HepG2 (cell line): ENCODE measurements around the gene MYO3B. TPM values are rescaled to one million over a fixed set of nuclear protein-coding genes. Genes with fewer than 3 reads are reported as not detected.
A peak's percentile ranks its signal among the peaks of the same experiment; 100 is the strongest.

Experiments used
- ATAC-seq: fragments of 200-7000 bp; cut with Tn5 transposase; 3 replicates; pipeline ENCODE4 v1.9.1; 2020; ENCODE audit warnings: mild to moderate bottlenecking, moderate library complexity
- BruUV-seq: library from RNA; stranded (reverse); fragments of 400-500 nt; replicated peaks from 2 replicates; lab custom pipeline; 2021; lab: Mats Ljungman, UMichigan
- CTCF ChIA-PET: fragments of 300-600 bp; formaldehyde crosslinking; extraction: SDS; loops from one replicate; lab custom pipeline; 2021; ENCODE audit warnings: low total read pairs, inconsistent platforms, low intra/inter-chr PET ratio; lab: Yijun Ruan, JAX
- POLR2A ChIA-PET: fragments of 350-600 bp; sonication (Branson Sonifier 250); formaldehyde crosslinking; loops from one replicate; lab custom pipeline; 2020; ENCODE audit warnings: antibody characterized with exemption, inconsistent platforms; lab: Yijun Ruan, JAX
- DNase-seq: peaks from one replicate; pipeline ENCODE4 v3.0.0-alpha.2; 2015; ENCODE audit warnings: low spot score
- FAIRE-seq: peaks from 3 replicates; lab custom pipeline; 2011; peaks lifted over from hg19 to GRCh38; lab: Jason Lieb, UNC
- H2AFZ ChIP-seq: one replicate; pipeline ENCODE4 v1.6.1; 2011; ENCODE audit warnings: low read length, inconsistent platforms
- H3K27ac ChIP-seq: fragments of 300-600 bp; 3 replicates; pipeline ENCODE4 v1.8.0; 2011; ENCODE audit warnings: mixed run types, mild to moderate bottlenecking, mixed read lengths, low read length, inconsistent platforms; ENCODE audit not compliant: insufficient read depth; ENCODE audit errors: extremely low read length
- H3K27me3 ChIP-seq, 2 experiments: fragments of 200-600 bp in 1 of 2; 2 replicates in 1 of 2; 3 replicates in 1 of 2; pipeline versions ENCODE4 v1.6.0 to v1.8.0; 2011; ENCODE audit warnings: low read length in 2 of 2, mild to moderate bottlenecking in 2 of 2, moderate library complexity in 2 of 2, inconsistent platforms in 1 of 2; ENCODE audit not compliant: insufficient read depth in 2 of 2, control insufficient read depth in 1 of 2
- H3K36me3 ChIP-seq, 2 experiments: fragments of 200-600 bp in 1 of 2; replicated peaks in 1 of 2; 2 replicates in 1 of 2; 3 replicates in 1 of 2; pipeline versions ENCODE4 v1.5.1 to v1.8.0; 2011; ENCODE audit warnings: low read length in 2 of 2, inconsistent platforms in 1 of 2; ENCODE audit not compliant: insufficient read depth in 2 of 2, control insufficient read depth in 1 of 2
- H3K4me1 ChIP-seq: 2 replicates; pipeline ENCODE4 v1.5.1; 2012; ENCODE audit warnings: low read length, inconsistent platforms; ENCODE audit not compliant: insufficient read depth
- H3K4me2 ChIP-seq: 2 replicates; pipeline ENCODE4 v1.6.0; 2011; ENCODE audit warnings: low read depth, low read length, inconsistent platforms
- H3K4me3 ChIP-seq, 3 experiments: fragments of 200-600 bp in 1 of 3; sonication (generic), shearing (Covaris generic) in 1 of 3; replicated peaks in 1 of 3; 2 replicates each; pipeline ENCODE4 v1.5.1; 2011 to 2016; ENCODE audit warnings: low read length in 3 of 3, inconsistent platforms in 2 of 3, low read depth in 2 of 3, mild to moderate bottlenecking in 2 of 3, control low read depth in 1 of 3, mixed read lengths in 1 of 3; ENCODE audit not compliant: insufficient read depth in 1 of 3
- H3K79me2 ChIP-seq: one replicate; pipeline ENCODE4 v1.6.1; 2011; ENCODE audit warnings: low read length, inconsistent platforms; ENCODE audit not compliant: insufficient read depth
- H3K9ac ChIP-seq: 2 replicates; pipeline ENCODE4 v1.6.0; 2011; ENCODE audit warnings: mild to moderate bottlenecking, low read depth, low read length, inconsistent platforms; ENCODE audit not compliant: insufficient read depth
- H3K9me3 ChIP-seq: 2 replicates; pipeline ENCODE4 v1.5.1; 2012; ENCODE audit warnings: mild to moderate bottlenecking, low read length
- H4K20me1 ChIP-seq: 2 replicates; pipeline ENCODE4 v1.6.0; 2011; ENCODE audit warnings: inconsistent platforms, mild to moderate bottlenecking, low read length, moderate library complexity; ENCODE audit not compliant: insufficient read depth
- ATF1 ChIP-seq: IDR thresholded peaks from 2 replicates; pipeline ENCODE4 v1.6.1; 2016; ENCODE audit warnings: mild to moderate bottlenecking, control low read depth
- BRD4 ChIP-seq: sonication (generic); formaldehyde crosslinking; IDR thresholded peaks from 2 replicates; pipeline ENCODE4 v1.4.0; 2020; ENCODE audit warnings: missing genetic modification reagents
- CEBPB ChIP-seq: IDR thresholded peaks from 2 replicates; pipeline ENCODE4 v1.6.1; 2011; ENCODE audit warnings: low read depth, low read length, improper control_type of control experiment, borderline replicate concordance
- ELF4 ChIP-seq: sonication (generic); formaldehyde crosslinking; IDR thresholded peaks from 2 replicates; pipeline ENCODE4 v1.5.0; 2020; ENCODE audit warnings: missing genetic modification reagents, mild to moderate bottlenecking, moderate library complexity, borderline replicate concordance
- MAFK ChIP-seq, 2 experiments: IDR thresholded peaks in 1 of 2; conservative IDR thresholded peaks in 1 of 2; 2 replicates each; pipeline ENCODE4 v1.6.1; 2011; ENCODE audit warnings: improper control_type of control experiment in 2 of 2, low read length in 2 of 2
- RBM22 ChIP-seq: fragments of 200-400 bp; formaldehyde crosslinking; optimal IDR thresholded peaks from 2 replicates; pipeline ENCODE3; 2017; ENCODE audit warnings: mild to moderate bottlenecking, low read length, moderate library complexity
- STAG1 ChIP-seq: sonication (generic); formaldehyde crosslinking; IDR thresholded peaks from 2 replicates; pipeline ENCODE4 v1.4.0; 2020; ENCODE audit warnings: missing genetic modification reagents
- TEAD2 ChIP-seq: sonication (generic); formaldehyde crosslinking; IDR thresholded peaks from 2 replicates; pipeline ENCODE4 v1.9.0; 2021; ENCODE audit warnings: missing genetic modification reagents
- ZNF44 ChIP-seq: sonication (generic); formaldehyde crosslinking; IDR thresholded peaks from 2 replicates; pipeline ENCODE4 v1.5.1; 2020; ENCODE audit warnings: mild to moderate bottlenecking, missing genetic modification reagents
- WGBS: methylation state at CpG from one replicate; pipeline ENCODE4 v1.1.6; 2017; ENCODE audit warnings: low lambda C conversion rate; 5-methylcytosine and 5-hydroxymethylcytosine counted together
- in situ Hi-C: cut with HindIII; loops from 2 replicates; pipeline ENCODE4 v1.10.0; 2017; ENCODE audit warnings: low pct_unique_long_range_greater_than_20kb; ENCODE audit not compliant: extremely low pct_ligation_motif_present
- intact Hi-C: fragments of 100-400 bp; cut with micrococcal nuclease; formaldehyde crosslinking; loops from one replicate; pipeline ENCODE4 v1.10.0; 2022; ENCODE audit not compliant: unreplicated experiment
- polyA plus RNA-seq, 8 experiments: library from polyadenylated mRNA; depleted of rRNA in 3 of 8; stranded (reverse) in 7 of 8; unstranded in 1 of 8; fragments of >200 nt; fragmentation: Illumina TruSeq in 4 of 8; extraction: Trizol in 4 of 8; gene quantifications; 2 replicates each; pipeline versions ENCODE4 v1.2.1 to v1.2.3, GENCODE V29; 2011 to 2016; ENCODE audit warnings: low read depth in 4 of 8, missing spikeins in 1 of 8, mixed read lengths in 1 of 8; ENCODE audit not compliant: insufficient read depth in 1 of 8
- total RNA-seq, 5 experiments: library from RNA; depleted of rRNA; stranded (reverse); fragments of >200 nt; fragmentation: Illumina TruSeq; extraction: Trizol; gene quantifications; 2 replicates each; pipeline ENCODE4 v1.2.3, GENCODE V29; 2016; ENCODE audit warnings: low read depth in 1 of 5
- TF ChIP-seq, protein P1 (sequence below): sonication (generic); formaldehyde crosslinking; IDR thresholded peaks from 2 replicates; pipeline ENCODE4 v1.5.1; 2020; ENCODE audit warnings: mild to moderate bottlenecking, missing genetic modification reagents, moderate library complexity
- TF ChIP-seq, protein P2 (sequence below): sonication (generic); formaldehyde crosslinking; IDR thresholded peaks from 2 replicates; pipeline ENCODE4 v1.5.1; 2020; ENCODE audit warnings: missing genetic modification reagents, mild to moderate bottlenecking, borderline replicate concordance
- TF ChIP-seq, protein P3 (sequence below): sonication (generic); formaldehyde crosslinking; IDR thresholded peaks from 2 replicates; pipeline ENCODE4 v1.4.0; 2020; ENCODE audit warnings: missing genetic modification reagents
- TF ChIP-seq, protein P4 (sequence below): sonication (generic); formaldehyde crosslinking; IDR thresholded peaks from 2 replicates; pipeline ENCODE4 v1.4.0; 2020; ENCODE audit warnings: missing genetic modification reagents, borderline replicate concordance

Gene MYO3B
- total and polyA plus RNA-seq, 2 of the 13 experiments (the other 11 are each of a cell fraction or from before 2014, with no cell fraction given): 0.01 TPM; not detected in 1

DNA sequence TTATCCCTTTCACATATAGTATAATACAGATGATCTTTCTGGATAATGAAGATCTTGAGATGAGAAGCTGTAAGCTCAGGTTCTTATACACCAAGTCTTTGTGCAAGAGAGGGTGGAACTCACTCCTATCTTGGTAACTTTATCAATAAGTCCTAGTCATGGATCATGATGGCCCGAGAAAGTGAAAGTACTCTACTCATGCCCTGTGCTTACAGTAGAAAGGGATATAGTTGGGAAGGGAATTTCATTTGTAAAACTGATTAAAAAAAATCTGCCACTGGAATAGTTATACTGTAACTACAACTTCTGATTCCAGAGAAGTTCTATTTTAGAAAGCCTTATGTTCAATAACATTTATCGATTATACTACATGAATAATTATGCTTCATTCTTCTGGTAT, 51.8 kb downstream of the MYO3B start (continued):
- TF ChIP-seq, protein P1, sequence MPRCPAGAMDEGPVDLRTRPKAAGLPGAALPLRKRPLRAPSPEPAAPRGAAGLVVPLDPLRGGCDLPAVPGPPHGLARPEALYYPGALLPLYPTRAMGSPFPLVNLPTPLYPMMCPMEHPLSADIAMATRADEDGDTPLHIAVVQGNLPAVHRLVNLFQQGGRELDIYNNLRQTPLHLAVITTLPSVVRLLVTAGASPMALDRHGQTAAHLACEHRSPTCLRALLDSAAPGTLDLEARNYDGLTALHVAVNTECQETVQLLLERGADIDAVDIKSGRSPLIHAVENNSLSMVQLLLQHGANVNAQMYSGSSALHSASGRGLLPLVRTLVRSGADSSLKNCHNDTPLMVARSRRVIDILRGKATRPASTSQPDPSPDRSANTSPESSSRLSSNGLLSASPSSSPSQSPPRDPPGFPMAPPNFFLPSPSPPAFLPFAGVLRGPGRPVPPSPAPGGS (CRISPR knock-in tag): no peak
- TF ChIP-seq ELF4 (CRISPR knock-in tag) (no peak), RBM22 (no peak)

DNA sequence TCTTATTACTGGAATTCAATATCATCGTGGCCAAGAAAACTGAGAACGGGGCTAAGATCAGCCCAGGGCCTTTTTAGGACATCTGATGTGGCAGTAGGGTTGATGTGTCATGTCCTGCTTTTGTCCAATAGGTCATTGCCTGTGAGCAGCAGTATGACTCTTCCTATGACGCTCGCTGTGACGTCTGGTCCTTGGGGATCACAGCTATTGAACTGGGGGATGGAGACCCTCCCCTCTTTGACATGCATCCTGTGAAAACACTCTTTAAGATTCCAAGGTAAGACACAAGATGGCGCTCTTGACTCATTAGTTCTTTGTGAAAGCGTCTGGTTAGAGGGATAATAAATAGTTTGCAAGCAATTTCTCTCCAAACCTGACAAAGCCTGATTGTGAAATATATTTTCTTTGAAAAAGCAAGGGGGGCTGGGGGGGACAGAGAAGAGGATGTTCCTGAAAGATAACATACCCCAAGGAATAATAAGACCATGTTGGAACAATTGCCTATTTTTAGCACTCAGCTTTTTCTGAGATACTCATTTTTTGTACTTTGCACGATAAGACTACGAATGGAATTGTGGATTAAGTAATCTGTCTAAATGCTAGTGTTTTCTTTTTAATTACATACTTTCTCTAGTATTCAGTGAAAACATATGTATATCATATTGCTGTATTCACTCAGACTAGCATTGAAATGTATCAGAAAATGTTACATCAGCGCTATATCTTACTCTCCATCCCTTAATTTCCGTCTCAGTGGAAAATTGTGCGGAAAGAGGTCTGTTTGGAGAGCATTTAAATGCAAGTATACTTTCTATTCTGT, 58.1 kb downstream of the MYO3B start:
- Histone ChIP-seq H3K79me2 (no peaks in the 10 kb centered on the region), H2AFZ (no peak overlapping the region), H3K4me3 (no peak overlapping the region), H3K4me1 (no peaks in the 10 kb centered on the region), H3K27ac (no peak overlapping the region), H3K27me3 (peaks cover 0 to 23% of the 10 kb centered on the region in 2 experiments; a peak in 4 of 5 replicates), H3K4me2 (no peak overlapping the region), H3K9me3 (no peaks in the 10 kb centered on the region), H3K36me3 (no peaks in the 10 kb centered on the region), H3K9ac (no peak overlapping the region), H4K20me1 (no peaks in the 10 kb centered on the region)
- POLR2A ChIA-PET: interaction anchor here (0.6 kb wide), 1 partner anchor 305 kb away, joined by 3 read pairs; no protein-coding TSS in a partner anchor
- DNase-seq (peak; percentile 54), ATAC-seq (peak; percentile 73), FAIRE-seq (peak; percentile 77)
- BruUV-seq: no TSS peak
- 48% methylated on average over 12 of the region's 12 CpGs for WGBS
- in situ Hi-C loops: loop anchor here (10.0 kb wide), 2 partner anchors 129 to 579 kb away; partner anchors contain the start of gene GAD1
- CTCF ChIA-PET: interaction anchor here (1.1 to 1.6 kb wide), 2 partner anchors 125 to 637 kb away, joined by 3 read pairs; no protein-coding TSS in a partner anchor
- intact Hi-C loops: loop anchor here (2.0 kb wide), 2 partner anchors 577 to 637 kb away; no protein-coding TSS in a partner anchor
- TF ChIP-seq, protein P2, sequence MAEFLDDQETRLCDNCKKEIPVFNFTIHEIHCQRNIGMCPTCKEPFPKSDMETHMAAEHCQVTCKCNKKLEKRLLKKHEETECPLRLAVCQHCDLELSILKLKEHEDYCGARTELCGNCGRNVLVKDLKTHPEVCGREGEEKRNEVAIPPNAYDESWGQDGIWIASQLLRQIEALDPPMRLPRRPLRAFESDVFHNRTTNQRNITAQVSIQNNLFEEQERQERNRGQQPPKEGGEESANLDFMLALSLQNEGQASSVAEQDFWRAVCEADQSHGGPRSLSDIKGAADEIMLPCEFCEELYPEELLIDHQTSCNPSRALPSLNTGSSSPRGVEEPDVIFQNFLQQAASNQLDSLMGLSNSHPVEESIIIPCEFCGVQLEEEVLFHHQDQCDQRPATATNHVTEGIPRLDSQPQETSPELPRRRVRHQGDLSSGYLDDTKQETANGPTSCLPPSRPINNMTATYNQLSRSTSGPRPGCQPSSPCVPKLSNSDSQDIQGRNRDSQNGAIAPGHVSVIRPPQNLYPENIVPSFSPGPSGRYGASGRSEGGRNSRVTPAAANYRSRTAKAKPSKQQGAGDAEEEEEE (CRISPR knock-in tag): no peak
- no peak for TF ChIP-seq BRD4 (CRISPR knock-in tag)
- TF ChIP-seq MAFK (conservative IDR thresholded peaks at IDR 0.05 in 1 of 2, IDR thresholded peaks at IDR 0.05 in 1 of 2; ENCODE audit: low read length in 2 of 2): peak in 1 of 2 experiments; percentile 17; a peak in 1 of 4 replicates
- peak; percentile 73 for TF ChIP-seq STAG1 (CRISPR knock-in tag)
- TF ChIP-seq ATF1 (CRISPR knock-in tag): 0 out of 2 replicates have a peak, but pooled peaks have one; percentile 19
- TF ChIP-seq TEAD2 (CRISPR knock-in tag): no peak
- TF ChIP-seq, protein P3, sequence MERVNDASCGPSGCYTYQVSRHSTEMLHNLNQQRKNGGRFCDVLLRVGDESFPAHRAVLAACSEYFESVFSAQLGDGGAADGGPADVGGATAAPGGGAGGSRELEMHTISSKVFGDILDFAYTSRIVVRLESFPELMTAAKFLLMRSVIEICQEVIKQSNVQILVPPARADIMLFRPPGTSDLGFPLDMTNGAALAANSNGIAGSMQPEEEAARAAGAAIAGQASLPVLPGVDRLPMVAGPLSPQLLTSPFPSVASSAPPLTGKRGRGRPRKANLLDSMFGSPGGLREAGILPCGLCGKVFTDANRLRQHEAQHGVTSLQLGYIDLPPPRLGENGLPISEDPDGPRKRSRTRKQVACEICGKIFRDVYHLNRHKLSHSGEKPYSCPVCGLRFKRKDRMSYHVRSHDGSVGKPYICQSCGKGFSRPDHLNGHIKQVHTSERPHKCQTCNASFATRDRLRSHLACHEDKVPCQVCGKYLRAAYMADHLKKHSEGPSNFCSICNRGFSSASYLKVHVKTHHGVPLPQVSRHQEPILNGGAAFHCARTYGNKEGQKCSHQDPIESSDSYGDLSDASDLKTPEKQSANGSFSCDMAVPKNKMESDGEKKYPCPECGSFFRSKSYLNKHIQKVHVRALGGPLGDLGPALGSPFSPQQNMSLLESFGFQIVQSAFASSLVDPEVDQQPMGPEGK: 0 out of 2 replicates have a peak, but pooled peaks have one; percentile 9
- TF ChIP-seq CEBPB: peak; percentile 50; the same call in 1 of the 2 replicates
- TF ChIP-seq, protein P4, sequence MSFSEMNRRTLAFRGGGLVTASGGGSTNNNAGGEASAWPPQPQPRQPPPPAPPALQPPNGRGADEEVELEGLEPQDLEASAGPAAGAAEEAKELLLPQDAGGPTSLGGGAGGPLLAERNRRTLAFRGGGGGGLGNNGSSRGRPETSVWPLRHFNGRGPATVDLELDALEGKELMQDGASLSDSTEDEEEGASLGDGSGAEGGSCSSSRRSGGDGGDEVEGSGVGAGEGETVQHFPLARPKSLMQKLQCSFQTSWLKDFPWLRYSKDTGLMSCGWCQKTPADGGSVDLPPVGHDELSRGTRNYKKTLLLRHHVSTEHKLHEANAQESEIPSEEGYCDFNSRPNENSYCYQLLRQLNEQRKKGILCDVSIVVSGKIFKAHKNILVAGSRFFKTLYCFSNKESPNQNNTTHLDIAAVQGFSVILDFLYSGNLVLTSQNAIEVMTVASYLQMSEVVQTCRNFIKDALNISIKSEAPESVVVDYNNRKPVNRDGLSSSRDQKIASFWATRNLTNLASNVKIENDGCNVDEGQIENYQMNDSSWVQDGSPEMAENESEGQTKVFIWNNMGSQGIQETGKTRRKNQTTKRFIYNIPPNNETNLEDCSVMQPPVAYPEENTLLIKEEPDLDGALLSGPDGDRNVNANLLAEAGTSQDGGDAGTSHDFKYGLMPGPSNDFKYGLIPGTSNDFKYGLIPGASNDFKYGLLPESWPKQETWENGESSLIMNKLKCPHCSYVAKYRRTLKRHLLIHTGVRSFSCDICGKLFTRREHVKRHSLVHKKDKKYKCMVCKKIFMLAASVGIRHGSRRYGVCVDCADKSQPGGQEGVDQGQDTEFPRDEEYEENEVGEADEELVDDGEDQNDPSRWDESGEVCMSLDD (CRISPR knock-in tag): no peak
- TF ChIP-seq ZNF44 (CRISPR knock-in tag): no peak
